HS-27A (cell line): ENCODE data around the gene WDR70.

Experiments
- DNase-seq: peaks from one replicate; pipeline ENCODE4 v3.0.0-alpha.2; 2012; ENCODE audit warnings: low read depth, missing footprints

WDR70 gene

DNA sequence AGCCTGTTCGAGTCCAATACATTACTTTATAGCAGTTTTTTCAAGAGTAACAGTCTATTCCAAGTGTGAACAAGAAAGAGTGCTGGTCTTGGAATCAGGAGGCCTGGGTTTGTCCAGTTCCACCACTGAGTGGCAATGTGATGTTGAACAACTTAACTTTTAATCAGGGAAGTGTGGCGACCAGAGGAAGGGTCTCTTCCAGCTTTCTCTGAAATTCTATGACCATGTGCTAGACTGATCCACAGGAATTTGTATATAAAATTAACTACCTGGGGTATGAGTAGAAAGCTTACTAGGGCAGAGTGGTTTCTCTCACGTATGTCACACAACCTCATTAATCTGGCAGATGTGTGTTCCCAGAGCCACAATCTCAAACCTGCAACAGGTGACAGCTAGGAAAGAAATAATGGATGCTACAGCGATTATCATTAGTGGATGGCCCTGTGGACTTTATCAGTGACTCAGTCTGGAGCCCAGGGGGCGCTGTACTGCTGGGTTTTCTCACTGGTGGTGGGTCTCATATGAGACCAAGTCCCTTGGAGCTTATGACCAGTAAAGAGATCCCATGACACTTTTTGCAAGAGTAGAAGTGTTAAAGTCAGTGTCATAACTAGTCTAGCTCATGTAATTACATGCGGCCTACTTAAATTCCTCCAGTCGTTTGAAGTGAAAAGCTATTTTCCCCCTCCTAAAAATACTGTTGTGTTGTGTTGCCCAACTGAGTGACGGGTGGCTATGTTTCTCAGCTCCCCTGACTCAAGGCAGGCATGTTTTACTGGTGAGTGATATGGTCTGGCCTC is 344.2 kb downstream of the WDR70 start:
- peak; percentile 55 for DNase-seq

DNA sequence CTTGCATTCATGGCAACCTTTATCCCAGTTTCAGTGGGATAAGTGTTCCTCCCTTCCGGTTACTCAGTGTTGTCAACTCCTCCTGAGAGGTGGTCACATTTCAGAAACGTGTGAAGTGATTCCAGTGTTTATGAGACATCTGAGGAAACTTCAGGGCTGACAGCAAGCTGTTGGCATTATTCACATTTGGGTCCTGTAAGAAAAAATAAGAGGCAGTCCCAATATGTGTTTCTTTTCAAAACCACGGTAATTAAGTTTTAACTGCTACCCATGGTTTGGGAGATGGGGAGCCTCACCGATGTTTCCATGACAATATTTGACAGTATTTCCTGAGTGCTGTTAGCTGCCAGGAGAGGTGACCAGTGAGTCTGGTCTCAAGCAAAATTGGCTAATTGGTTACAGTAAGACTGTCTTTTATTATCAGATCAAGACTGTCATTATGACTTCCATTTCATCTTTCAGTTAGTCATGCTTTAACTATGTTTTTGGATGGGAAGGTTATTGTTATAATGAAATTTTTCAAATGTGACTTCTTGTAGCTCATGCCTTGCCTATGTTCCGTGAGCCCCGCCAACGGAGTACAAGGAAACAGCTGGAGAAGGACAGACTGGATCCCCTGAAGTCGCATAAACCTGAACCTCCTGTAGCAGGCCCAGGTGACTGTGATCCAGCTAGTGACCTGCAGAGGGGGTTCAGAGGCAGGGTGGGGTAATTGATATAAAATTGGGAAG is 345.4 kb downstream of the WDR70 start:
- peak; percentile 57 for DNase-seq

DNA sequence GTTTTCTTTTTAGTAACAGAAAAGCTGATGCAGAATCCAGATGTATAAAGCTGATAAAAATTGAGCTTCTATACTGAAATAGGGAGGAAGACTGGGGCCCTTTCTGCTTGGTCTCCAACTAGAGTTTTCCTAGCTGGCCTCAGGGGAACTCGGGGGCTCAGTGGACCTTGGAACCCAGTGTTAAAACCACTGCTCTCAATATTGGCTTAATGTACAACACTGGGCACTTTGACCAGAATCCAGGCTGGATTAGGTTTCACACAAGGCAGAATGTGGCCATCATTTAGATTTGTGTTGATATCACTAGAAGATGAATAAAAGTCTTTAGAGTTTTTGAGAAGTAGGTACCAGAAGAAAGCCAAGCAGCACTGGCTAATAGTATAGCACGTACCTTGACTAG is 346.1 kb downstream of the WDR70 start:
- no peak for DNase-seq

DNA sequence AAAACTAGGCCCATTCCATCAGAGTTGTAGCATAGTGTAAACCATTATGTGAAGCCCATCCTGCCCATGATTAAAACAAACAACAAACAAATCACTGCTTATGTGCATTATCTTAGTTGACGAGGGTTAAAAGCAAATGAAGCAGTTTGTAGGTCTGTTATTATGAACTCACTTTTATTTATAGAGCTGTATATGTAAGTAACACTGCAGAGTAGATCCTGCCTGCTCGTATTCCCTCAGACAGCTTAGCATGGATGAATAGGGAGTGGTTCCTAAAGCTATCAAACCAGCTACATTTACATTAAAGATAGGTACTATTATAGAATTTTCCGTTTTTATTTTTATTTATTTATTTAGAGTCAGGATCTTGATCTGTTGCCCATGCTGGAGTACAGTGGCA is 348.1 kb downstream of the WDR70 start:
- DNase-seq = no peak

DNA sequence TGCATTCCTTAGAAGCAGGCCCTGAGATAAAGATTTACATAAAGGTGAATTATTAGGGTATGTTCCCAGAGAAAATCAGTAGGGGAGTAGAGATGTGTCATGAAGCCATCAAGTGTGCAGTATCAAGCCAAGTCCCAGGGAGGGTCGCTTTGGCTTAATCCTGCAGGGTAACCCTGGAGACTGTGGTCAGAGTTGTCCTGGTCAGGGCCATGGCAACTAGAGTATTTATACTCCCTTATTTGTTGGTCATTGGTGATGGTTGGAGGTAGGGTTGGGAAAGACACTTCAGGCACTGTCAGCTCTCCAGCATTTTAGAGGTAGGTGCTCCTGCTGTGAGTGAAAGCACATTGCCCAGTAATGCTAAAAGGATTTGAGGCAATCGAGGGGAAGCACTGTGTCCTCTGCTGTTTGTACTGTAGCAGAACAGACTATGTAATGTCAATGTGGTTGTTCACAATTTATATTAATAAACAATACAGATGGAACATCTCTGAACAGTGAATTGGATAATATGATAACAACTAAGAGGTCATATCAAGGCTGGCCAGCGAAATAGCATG is 351.9 kb downstream of the WDR70 start:
- DNase-seq = no peak

DNA sequence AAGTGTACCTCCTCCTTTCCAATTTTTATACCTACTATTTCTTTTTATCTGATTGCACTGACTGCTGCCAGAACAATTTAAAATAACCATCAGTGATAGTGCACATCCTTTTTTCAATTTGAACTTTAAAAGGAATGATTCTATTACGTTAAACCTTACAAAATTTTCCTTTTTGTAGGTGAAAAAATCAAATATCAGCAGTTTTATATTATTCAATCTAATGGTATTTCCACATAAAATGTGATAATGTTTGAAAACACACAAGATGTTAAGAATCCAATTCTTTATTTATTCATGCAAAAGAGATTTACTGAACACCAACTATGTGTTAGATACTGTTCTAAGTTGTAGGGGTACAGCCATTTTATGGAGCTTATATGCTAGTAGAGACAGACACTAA is 355.0 kb downstream of the WDR70 start:
- no peak for DNase-seq

DNA sequence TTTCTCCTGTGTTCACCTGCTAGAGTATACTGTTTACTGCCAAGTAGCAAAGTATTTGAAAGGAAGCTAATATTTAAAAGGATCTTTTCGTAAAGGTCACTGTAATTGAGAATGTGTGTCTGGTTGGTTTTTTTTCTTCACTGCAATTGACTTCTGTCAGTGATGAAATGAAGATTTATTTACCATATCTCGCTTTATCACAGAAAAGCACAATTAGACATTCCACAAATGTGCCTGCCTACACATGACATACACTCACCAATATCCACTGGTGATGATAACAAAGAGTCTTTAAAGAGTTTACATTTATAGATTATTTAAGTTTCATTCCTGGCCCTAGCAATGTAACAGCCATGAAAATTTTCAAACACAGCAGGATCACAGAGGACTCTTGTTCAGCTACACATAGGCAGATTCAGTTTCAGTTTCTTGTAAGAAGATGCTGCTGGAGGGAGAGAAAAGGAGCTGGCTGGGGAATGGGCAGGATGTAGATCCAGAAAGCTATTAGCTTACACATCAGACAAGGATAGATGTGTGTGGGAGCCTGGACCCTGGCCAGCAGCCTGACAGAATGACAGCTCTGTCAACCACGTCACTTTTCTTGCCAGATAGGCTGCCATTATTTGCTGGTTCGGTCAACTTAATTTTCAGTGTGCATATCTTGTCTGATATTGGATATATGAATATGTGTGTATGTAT is 356.7 kb downstream of the WDR70 start:
- DNase-seq = no peak

DNA sequence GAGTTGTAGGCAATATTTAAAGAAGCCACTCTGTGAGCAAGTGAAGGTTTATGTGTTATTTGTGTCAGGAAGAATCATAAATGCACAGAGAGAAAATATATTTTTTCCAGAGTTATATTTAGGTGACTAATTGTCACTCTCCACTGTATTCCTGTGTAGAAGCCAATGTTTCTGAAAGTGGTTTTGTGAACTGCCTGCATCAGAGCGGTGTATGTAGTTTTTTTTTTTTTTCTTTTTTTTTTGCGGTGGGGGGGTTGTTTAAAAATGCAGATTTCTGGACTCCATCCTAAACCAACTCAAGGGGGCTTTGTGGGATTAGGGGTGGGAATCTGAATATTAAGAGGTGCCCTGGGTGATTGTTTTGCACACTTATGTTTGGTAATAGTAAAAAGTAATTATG is 357.3 kb downstream of the WDR70 start:
- no peak for DNase-seq

DNA sequence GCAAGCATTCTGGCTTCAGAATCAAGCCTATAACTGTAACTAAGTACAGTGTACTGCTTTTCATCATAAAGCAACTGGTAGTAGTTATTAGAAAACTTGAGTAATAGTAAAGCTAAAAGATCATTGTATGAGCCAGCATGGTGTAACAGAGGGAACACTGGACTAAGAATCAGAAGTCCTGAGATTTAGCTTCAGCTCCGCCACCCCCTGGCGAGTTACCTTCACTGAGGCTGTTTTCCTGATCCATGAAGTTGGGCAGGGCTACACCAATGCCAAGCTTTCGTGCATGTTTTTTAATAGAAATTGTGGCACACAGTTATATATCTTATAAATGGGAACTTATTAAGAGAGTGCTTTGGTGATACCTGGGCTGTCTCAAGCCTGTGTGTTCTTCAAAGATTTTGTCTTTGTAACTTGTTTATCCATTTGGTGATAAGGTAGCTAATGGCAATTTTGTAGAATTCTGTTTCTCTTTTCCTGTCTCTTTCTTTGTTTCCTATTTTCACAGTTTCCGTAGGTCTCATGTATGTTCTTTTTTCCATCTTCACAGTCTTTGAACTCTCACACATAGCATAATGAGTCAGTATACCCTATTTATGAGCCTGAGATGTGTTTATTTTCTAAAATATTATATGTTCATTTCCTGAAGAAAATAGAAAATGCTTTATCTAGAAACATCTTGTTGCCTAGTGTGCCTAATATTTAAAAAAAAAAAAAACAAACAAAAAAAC is 358.4 kb downstream of the WDR70 start:
- DNase-seq = no peak

DNA sequence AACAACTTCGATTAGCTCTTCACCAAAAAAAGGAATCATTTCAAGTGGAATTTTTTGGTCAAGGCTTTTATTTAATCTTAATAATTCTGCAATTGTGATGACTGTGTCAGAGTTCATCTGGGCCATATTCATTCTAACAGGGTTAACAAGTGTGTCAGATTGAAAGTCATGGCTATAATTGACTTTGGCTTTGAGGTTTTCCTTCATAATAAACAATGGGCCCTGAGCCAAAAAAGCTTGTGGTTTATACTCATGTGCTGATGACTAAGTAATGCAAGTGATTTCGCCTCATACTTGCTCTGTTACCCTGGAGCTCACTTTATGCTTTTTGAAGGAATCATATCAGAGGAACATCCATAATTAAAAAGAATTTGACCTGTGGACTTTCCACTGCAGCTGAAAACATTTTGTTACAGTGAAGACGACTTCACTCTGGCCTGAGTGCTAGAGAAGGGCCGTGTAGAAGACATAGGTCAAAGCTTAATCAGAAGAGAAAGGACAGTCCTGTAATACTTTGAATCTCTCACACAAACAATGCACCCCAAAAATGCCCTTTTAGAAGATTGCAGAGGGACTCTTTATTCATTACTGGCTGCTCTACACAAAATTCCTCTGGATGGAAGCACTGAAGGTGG is 359.1 kb downstream of the WDR70 start:
- peak; percentile 90 for DNase-seq

DNA sequence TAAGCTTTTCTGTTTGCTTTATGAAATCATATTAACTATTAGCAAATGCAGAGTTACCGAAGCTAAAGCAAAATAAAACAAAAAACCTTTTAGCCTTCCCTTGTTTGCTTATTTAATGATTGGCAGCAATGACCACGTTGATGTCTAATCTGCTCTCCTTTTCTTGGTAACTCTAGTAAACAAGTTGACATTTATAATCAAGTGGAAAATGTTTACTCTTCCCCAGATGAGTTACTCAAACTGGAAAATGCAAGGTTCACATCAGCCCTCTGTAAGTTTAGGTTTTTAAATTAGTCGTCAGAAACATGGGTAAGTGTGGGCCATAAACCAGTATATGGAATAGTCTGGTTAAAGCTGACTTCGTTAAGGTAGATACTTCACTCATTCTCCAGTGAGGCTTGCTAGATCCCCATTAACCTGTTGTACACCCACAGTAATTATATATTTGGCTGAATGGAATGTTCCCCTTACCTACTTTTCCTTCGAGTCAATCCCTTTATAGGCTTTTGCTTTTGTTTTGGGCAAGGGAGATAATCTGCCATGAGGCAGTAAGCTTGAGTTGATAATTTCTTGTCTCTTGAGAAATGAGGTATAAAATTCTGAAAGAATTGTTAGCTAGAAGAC is 359.9 kb downstream of the WDR70 start:
- DNase-seq = no peak

DNA sequence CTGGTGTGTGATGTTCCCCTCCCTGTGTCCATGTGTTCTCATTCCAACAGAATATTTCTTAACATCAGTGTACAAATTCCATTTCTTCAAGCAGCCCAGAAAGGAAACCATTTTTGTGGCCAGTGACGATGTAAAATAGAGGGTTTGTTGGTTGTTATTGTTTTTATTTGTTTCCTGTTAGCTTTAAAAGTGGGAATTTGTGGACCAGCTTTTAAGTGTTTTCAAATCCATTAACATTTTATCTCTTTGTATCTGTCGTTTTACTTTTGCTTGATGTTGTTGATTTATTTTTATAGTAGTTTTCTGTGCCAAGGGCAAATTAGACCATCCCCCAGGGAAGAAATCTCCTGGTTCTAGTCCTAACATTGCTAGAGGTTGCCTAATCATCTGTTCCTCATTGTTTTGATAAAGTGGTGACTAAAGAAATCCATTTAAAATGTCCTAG is 360.7 kb downstream of the WDR70 start:
- no peak for DNase-seq

DNA sequence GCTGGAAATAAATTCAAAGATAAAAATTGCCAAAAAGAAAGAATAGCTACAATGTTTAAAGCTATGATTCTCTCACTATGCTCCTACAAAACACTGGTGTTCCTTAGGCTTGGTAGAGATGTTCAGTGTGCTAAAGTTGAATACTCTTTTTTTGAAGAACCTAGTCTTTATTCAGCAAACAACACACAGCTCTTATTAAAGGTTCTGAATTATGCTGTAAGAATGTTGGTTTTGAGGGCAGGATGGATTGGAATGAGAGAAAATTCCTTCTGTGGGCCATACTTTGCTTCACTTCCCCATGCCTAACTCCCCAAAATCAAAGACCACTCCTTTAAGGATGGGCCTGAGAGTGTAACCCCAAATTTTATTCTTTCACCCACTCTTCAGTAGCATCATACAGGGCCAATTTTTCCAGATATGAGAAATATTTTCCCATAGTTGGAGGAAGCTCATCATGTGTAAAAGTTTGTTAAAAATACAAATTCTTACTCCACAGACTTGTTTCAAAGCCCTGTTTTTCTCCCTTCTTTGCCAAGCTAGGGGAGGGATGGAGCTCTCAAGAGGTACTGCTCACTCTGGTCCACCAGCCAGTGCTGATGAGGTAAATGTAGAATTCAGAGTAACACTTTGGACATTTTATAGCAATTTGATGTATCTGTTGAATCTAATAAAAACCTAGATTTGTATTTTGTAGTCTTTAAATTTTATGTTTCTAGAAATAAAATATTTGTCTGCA is 361.4 kb downstream of the WDR70 start:
- no peak for DNase-seq

DNA sequence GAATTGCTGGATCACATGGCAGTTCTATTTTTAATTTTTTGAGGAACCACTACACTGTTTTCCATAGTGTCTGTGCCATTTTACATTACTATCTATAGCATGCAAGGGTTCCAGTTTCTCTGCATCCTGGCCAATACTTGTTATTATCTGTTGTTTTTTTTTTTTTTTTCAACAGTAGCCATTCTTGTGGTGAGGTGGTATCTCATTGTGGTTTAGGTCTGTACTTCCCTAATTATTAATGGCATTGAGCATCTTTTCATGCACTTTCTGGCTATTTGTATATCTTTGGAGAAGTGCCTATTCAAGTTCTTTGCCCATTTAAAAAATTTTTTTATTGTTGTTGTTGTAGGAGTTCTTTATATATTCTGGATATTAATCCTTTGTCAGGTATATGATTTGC is 363.0 kb downstream of the WDR70 start:
- DNase-seq = no peak

DNA sequence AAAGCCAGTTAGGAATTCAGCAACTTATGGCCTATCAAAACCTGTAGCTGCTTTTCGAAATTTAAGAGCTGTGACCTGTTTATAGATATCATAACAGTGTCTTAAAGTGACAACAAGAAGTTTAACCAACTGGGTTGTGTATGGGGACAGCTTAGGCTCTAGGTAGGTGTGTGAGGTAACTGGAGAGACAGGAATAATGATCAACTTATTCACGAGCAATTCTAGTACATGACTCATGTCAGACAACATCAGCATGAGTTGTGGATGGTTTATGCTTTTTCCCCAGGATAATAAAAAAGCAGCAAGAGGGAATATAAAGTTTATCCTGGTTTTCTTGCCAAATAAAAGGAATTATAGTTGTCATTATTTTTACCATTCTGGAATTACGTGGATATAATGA is 372.1 kb downstream of the WDR70 start:
- no peak for DNase-seq

DNA sequence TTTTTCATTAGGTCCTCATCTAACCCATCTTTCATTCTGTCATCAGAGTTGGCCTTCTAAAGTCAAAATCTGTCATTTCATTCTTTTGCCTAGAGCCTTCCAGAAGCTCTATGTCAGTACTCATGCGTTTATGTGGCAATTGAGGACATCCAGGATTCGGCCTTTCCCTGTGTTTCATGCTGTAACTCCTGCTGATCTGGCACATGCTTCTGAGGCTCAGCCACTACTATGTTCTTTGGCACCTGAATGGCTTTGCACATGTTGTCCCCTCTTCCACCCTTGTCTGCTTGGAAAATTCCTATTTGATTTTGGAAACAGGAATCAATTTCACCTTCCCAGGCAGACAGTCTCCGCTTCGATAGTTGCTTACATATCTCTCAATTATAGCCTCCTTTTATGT is 375.9 kb downstream of the WDR70 start:
- DNase-seq = no peak

DNA sequence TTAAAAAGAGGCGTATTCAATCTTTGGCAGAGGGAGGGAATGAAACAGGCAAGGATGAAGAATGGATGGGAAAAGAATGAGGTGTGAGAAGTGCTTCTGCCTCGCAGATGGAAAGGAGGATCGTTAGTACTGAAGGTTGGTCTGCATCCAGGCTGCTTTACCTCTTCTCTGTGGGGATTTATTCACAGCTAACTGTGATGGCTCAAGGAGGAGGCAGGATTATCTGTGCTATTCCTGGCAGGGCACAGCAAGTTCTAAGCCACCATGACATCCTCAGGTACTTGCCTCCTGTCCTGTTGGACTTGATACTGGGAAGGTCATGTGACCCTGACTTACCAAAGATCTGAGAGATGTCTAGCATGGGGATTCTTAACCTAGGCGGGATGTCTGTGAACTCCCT is 376.5 kb downstream of the WDR70 start:
- no peak for DNase-seq

DNA sequence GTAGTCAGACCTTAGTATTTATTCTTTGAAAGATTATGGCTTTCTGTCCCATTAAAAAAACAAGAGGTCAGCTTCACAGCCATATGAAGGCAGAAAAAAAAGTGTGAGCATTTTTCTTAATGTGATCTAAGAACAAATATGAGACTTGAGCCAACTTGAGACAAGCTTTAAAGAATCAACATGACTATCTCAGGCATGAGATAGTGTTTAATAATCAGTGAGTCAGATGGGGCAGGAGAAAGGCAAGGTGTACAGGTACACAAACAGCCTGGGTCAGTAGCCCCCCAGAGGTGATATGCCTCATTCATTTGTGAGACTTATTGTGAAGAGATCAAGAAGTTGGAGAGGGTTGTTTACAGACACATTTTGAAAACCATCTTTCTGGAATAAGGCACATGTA is 377.1 kb downstream of the WDR70 start:
- no peak for DNase-seq

DNA sequence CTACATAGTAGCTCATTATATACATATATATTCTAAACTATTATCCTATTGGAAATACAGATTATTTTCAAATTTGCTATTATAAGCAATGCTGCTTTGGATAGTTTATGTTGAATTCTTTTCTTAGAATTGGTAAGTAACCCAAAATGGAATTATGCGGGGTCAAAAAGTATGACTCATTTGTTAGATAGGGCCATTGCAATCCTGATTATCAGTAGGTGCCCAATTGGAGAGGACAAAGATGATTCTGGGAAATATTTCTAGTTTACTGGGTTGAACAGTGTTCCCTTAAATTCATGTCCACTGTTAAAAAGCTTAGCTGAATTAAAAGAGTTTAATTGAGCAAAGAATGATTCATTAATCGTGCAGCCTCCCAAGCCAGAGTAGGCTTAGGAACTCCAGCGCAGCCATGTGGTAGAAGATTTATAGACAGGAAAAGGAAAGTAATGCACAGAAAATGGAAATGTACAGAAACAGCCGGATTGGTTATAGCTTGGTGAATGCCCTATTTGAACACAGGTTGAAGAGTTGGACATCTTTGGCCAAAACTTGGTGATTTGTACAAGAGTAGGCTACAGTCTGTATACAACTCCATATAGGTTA is 379.0 kb downstream of the WDR70 start:
- DNase-seq = no peak

DNA sequence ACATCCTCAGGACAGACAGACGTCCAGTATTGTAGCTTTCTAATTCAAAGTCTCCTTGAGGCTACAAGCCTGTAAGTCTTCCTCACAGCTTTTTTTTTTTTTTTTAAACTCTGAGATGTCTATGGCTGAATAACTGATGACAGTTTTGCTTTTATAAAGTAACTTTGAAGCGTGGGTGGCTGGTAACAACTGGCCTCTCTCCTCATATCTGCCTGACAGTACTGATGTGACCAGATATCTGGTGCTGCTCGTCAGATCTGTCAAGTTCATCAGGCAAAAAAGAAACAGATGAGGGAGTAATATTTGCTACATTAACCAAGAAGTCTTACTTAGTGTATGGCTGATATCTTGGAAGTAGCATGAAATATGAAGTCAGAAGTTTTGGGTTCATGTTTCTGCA is 388.1 kb downstream of the WDR70 start:
- DNase-seq = no peak
